Measurements from ENCODE around the gene SYT7. TPM values are rescaled to one million over a fixed set of nuclear protein-coding genes. Genes with fewer than 3 reads are reported as not detected.
A peak's percentile ranks its signal among the peaks of the same experiment; 100 is the strongest.

SYT7 gene
- total RNA-seq, 1 experiment from 2014 or later: 2.5 TPM

GRCh38 chr11:61609980-61610366 is 29.1 kb upstream of the SYT7 start:
- H3K27me3 ChIP-seq (ENCODE audit: control insufficient read depth, insufficient read depth, low read length): no peaks in the 10 kb centered on the region; the same call in 1 of the 2 replicates
- peak; percentile 53 for ATAC-seq
- H3K4me1 ChIP-seq (ENCODE audit: control insufficient read depth, insufficient read depth, low read length): no peaks in the 10 kb centered on the region; the same call in 1 of the 2 replicates
- in situ Hi-C loops (cut with HindIII; ENCODE audit: low pct_unique_long_range_greater_than_20kb, low sequenced_read_pairs) (no loop called here), intact Hi-C loops (cut with micrococcal nuclease; ENCODE audit: unreplicated experiment) (no loop called here)
- H3K9me3 ChIP-seq (ENCODE audit: control insufficient read depth, insufficient read depth, low read depth, low read length): no peaks in the 10 kb centered on the region
- no peak for TF ChIP-seq SIN3A (IDR thresholded peaks at IDR 0.05; ENCODE audit: borderline replicate concordance, insufficient read depth, low read depth, low read length)
- TF ChIP-seq REST (IDR thresholded peaks at IDR 0.05; ENCODE audit: insufficient read depth in 1 of 2, low read depth in 2 of 2, low read length in 1 of 2): no peak
- TF ChIP-seq TCF7L2 (IDR thresholded peaks at IDR 0.05; ENCODE audit: low read depth, low read length): no peak
- no peak for TF ChIP-seq CTCF (IDR thresholded peaks at IDR 0.05)
- no peak for TF ChIP-seq POLR2AphosphoS5 (IDR thresholded peaks at IDR 0.05; ENCODE audit: low read depth, low read length)
- H3K4me3 ChIP-seq (ENCODE audit: low read depth in 2 of 2, low read length in 2 of 2): no peak overlapping the region
- BruUV-seq (replicated peaks): no TSS peak
- POLR2A ChIA-PET: no interaction called here
- DNase-seq (ENCODE audit: low read depth, low spot score): no peak
- H3K27ac ChIP-seq (ENCODE audit: low read length): no peak overlapping the region
- CTCF ChIA-PET: no interaction called here
- H3K36me3 ChIP-seq (ENCODE audit: control insufficient read depth, insufficient read depth, low read length): no peaks in the 10 kb centered on the region

GRCh38 chr11:61609000-61609979 is 28.4 kb upstream of the SYT7 start:
- no peak for ATAC-seq
- TF ChIP-seq SIN3A (IDR thresholded peaks at IDR 0.05; ENCODE audit: borderline replicate concordance, insufficient read depth, low read depth, low read length): no peak
- no peak for TF ChIP-seq POLR2AphosphoS5 (IDR thresholded peaks at IDR 0.05; ENCODE audit: low read depth, low read length)
- TF ChIP-seq REST (IDR thresholded peaks at IDR 0.05; ENCODE audit: insufficient read depth in 1 of 2, low read depth in 2 of 2, low read length in 1 of 2): no peak
- no peak for TF ChIP-seq CTCF (IDR thresholded peaks at IDR 0.05)
- TF ChIP-seq TCF7L2 (IDR thresholded peaks at IDR 0.05; ENCODE audit: low read depth, low read length): no peak
- POLR2A ChIA-PET: no interaction called here
- DNase-seq (ENCODE audit: low read depth, low spot score): no peak
- in situ Hi-C loops (cut with HindIII; ENCODE audit: low pct_unique_long_range_greater_than_20kb, low sequenced_read_pairs) (no loop called here), intact Hi-C loops (cut with micrococcal nuclease; ENCODE audit: unreplicated experiment) (no loop called here)
- H3K9me3 ChIP-seq (ENCODE audit: control insufficient read depth, insufficient read depth, low read depth, low read length): no peaks in the 10 kb centered on the region
- no peak overlapping the region for H3K27ac ChIP-seq (ENCODE audit: low read length)
- CTCF ChIA-PET: no interaction called here
- H3K4me3 ChIP-seq (ENCODE audit: low read depth in 2 of 2, low read length in 2 of 2): no peak overlapping the region
- H3K36me3 ChIP-seq (ENCODE audit: control insufficient read depth, insufficient read depth, low read length): no peaks in the 10 kb centered on the region
- no peaks in the 10 kb centered on the region; the same call in 1 of the 2 replicates for H3K4me1 ChIP-seq (ENCODE audit: control insufficient read depth, insufficient read depth, low read length)
- no peaks in the 10 kb centered on the region; the same call in 1 of the 2 replicates for H3K27me3 ChIP-seq (ENCODE audit: control insufficient read depth, insufficient read depth, low read length)
- BruUV-seq (replicated peaks): no TSS peak
